SIG-M5 treated with dmso at 0.1 percent for 504 hours (cell line): Measurements from ENCODE around the gene FNDC11.
"Not testable (repeated sequence)": the region's sequence is repeated elsewhere in the genome, so short reads cannot be mapped to it uniquely, and the experiment has no call there.

ENCODE experiments used
- DNase-seq: peaks from one replicate; lab custom pipeline; 2025; ENCODE audit not compliant: unreplicated experiment; lab: John Stamatoyannopoulos, UW

The FNDC11 gene, protein sequence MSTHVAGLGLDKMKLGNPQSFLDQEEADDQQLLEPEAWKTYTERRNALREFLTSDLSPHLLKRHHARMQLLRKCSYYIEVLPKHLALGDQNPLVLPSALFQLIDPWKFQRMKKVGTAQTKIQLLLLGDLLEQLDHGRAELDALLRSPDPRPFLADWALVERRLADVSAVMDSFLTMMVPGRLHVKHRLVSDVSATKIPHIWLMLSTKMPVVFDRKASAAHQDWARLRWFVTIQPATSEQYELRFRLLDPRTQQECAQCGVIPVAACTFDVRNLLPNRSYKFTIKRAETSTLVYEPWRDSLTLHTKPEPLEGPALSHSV

DNA sequence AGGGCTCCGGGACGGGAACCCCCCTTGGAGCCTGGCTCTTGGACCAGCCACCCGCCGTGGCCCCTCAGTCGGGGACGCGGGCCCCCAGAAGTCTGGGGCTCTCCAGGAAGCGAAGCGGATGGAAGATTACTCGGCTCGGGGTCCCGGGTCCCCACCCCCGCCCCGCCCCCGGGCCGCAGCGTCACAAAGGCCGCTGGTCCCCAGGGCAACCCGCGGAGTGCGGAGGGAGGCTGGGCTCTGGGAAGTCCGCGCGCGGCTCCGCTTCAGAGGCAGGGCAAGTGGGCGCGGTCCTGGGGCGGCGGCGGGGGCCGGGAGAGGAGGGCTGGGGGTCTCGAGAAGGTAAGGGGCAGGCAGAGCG, at the start of gene FNDC11:
TSS of gene FNDC11 (plus strand) at position 227 of the 358 bp plus-strand sequence. CDS start 1,505 bp downstream, outside the sequence.
- DNase-seq, result no peak

DNA sequence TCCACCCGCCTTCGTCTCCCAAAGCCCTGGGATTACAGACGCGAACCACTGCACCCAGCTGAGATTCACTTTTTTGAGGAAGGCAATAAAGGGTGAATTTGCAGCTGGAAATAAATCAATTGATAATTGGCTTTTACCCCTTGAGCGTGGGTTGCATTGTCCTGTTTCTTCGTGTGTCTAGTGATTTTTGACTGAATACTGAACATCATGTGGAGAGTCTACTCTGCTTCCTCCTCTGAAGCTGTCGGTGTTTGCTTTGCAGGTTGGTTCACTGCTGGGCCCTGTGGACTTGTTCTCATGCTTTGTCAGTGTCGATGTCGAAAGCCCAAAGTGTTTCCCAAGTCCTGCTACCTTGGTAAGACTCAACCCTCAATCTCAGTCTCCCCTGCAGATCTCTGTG, 49.3 kb upstream of the FNDC11 start:
- no peak for DNase-seq

DNA sequence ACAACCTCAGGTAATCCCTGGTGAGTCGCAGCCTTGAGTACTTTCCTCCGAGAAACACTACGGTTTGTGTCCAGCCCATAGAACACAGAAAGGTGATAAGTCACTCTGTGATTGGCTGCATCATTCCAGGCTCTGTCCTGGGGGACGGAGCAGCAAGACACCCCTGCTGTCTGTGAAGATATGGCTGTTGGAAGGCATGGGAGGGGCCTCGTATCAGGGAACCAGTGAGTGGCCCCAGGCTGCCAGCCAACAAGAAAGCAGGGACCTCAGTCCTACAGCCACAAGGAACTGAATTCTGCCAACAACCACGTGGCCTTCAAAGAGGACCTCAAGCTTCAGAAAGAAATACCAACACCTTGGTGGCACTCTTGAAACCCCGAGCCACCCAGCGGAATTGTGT, 48.7 kb upstream of the FNDC11 start:
- DNase-seq, result no peak

DNA sequence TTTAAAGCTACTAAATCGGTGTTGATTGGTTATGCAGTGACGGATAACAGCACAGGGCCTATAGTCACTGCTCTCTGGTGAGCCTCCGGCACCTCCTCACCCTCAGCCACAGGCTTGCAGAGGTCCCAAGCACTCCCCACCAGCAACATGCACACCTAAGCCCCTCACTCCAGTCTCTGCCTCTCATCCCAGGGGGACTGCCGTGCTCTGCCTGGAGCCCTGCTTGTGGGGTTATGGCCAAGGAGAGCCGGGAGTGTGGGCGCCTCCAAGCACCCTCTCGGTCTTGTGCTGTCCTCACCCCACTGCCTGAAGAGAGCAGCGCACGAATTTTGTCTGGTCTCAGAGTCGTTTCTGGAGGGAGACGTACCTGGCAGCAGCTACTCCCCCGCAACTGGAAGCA, 48.2 kb upstream of the FNDC11 start:
- DNase-seq, result no peak

DNA sequence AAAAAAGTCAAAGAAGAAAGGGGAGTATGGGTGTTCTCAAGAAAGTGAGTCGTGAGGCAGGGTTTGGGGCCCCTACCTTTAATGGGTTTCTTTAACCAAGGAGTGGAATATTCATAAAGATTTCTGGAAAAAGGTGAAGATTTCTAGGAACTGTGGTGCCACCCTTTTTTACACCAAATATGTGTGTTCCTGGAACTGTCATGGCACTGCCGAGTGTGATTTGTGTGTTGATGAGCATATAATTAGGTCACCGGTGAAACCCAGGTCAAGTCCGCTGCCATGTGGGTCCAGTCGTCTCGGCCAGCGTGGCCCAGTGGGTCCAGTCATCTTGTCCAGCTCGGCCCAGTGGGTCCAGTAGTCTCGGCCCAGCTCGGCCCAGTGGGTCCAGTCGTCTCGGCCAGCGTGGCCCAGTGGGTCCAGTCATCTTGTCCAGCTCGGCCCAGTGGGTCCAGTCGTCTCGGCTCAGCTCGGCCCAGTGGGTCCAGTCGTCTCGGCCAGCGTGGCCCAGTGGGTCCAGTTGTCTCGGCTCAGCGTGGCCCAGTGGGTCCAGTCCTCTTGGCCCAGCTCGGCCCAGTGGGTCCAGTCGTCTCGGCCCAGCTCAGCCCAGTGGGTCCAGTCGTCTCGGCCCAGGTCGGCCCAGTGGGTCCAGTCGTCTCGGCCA, 46.7 kb upstream of the FNDC11 start:
- no peak for DNase-seq

DNA sequence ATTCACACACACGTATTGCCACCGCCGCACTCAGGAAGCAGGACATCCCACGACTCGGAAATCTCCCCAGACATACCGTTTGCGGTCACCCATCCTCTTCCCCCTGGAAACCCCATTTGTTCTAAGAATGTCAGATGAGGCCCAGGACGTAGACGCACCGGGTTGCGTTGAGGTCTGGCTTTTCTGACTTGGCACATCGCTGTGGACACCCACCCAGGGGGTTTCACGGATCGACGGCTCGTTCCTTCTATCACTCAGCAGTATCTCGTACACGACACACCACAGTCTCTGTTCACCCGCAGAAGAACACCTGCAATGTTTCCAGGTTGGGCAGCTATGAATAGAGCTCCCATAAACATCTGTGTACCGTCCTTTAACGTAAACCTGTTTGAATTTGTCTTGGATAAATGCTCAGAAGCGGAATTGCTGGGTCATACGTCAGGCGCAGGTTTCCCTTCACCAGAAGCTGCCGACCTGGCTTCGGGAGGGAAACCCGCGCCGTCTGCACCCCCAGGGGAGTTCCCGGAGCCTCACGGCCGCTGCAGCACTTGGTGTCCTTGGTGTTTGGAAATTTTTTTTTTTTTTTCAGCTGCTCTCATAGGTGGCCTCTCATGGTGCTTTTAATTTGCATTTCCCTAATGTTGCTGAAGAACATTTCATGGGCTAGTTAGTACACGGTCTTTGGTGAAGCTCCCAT, 45.7 kb upstream of the FNDC11 start:
- DNase-seq, result no peak

DNA sequence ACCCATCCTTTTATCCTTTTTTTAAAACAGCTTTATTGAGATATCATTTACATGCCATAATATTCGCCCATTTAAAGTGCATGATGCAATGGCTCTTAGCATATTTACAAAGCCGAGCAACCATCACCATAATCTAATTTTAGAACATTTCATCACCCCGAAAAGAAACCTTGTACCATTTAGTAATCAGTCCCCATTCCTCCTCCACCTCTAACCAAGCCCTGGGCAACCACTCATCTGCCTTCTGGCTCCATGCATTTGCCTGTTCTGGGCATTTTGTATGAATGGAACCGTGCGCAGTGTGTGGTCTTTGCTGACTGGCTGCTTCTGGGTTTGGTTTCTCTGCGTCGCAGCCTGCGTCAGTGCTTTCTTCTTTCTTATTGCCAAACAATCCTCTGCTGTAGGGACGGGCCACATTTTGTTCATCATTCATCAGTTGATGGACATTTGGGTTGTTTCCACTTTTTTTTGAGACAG, 44.8 kb upstream of the FNDC11 start:
- peak; percentile 53 for DNase-seq

DNA sequence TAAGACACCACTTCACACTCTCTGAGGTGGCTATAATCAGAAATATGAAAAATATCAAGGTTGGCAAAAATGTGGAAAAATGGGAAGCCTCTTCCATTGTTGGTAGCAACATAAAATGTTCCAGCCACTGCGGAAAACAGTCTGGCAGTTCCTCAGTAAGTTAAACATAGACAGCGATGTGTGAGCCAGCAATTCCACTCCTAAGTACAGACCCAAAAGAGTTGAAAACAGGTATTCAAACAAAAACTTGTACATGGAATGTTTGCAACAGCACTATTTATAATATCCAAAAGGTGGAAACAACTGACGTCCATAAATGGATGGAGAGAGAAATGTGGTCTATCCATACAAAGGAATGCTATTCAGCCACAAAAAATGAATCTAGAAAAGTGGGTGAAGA, 40.8 kb upstream of the FNDC11 start:
- DNase-seq, result no peak

DNA sequence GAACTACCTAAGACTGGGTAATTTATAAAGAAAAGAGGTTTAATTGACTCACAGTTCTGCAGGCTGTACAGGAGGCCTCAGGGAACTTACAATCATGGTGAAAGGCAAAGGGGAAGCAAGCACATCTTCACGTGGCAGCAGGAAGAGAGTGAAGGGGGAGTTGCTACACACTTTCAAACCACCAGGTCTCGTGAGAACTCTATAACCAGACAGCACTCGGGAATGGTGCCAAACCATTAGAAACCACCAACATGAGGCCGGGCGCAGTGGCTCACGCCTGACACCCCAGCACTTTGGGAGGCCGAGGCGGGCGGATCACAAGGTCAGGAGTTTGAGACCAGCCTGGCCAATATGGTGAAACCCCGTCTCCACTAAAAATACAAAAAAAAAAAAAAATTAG, 39.4 kb upstream of the FNDC11 start:
- not testable (repeated sequence) for DNase-seq

DNA sequence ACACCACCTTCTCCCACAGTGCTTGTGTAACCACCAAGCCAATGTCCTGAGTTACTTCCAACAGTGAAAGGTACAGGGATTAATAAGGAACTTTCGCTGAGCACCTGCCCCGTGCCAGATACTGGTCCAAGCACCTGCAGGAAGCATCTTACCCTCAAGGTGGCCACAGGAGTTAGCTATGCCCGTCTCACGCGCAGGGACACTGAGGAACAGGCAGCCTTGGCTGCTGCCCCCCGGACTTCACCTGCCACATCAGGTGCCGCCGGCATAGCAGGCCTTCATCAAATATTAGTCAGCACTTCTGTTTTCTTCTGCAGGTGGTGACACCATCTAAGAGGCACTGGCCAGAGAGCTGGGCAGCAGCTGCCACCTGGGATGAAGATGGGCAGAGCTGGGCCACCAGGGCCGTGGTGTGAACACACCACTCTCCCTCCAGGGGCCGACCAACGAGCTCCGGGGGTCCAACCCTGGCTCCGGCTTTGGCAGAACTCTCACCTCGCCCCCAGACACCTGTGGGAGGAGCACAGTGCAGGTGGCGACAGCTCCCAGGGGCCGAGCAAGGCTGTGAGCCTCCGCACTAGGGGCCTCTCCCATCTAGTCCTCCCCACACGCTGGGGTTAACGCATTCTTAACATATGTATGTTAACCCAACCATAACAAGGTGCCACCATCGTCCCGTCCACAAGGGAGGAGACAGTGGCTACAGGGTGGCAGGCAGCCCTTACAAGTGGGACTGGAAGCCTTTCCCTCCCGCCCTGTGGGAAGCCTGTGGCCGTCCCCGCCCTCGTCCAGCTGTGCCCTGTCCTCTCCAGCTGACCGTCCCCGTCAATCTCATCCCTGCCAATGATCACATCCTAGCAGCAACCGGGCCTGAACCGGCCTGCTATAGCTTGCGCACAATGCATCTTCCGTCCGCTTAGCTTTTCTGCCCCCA, 36.3 kb upstream of the FNDC11 start:
- DNase-seq, result no peak

DNA sequence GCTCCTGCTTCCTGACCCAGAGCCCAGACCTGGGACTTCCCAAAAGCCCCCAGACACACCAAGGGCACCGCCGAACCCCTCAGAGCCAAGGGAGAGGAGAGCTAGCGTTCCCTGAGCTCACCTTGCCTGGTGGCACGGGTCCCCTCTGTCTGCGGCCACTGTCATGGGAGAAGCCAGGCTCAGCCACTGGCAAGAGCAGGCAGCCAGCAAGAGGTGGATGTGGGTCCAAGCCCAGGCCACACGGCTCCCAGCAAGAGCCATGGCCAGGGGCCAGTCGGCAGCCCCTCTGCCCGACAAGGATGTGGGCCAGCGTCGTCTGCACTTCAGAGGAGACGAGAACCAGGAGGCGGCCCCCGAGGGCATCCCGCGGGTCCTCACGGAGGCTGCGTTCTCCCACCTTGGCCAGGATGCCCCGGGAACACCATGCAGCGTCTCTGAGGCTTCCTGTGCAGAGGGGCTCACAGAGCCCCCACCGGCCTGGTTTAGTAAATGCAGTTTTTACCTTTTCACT, 35.6 kb upstream of the FNDC11 start:
- DNase-seq, result no peak

DNA sequence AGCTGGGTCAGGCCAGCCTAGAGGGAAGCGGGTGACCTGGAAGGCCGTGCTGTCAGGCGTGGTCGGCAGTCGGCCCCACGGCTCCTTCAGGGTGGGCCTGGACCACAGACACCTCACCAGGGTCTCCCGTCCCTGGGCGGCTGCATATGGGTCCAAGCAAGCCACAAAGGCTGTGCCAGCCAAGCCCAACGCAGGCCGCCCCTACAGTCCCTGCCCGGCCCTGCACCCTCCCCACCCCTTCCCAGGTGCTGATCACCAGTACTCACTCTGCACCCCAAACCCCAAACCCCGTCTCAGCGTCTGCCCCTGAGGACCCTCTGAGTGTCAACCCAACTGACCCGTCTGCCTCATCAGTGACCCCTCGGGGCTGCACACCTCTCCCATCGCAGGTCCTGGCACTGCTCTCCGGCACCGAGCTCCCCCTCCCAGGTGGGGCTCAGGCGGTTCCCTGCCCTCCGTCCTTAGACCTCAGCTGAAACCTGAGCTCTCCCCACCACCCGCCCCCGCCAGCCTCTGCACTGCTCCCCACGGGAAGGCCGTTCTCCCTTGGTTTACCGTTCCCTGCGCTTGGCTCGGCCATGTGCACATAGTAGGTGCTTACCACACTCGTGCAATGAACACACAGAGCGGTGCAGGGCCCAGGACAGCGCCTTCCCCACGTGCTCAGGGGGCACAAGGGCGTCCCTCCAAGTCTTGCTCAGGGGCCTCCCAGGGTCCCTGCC, 34.9 kb upstream of the FNDC11 start:
- no peak for DNase-seq

DNA sequence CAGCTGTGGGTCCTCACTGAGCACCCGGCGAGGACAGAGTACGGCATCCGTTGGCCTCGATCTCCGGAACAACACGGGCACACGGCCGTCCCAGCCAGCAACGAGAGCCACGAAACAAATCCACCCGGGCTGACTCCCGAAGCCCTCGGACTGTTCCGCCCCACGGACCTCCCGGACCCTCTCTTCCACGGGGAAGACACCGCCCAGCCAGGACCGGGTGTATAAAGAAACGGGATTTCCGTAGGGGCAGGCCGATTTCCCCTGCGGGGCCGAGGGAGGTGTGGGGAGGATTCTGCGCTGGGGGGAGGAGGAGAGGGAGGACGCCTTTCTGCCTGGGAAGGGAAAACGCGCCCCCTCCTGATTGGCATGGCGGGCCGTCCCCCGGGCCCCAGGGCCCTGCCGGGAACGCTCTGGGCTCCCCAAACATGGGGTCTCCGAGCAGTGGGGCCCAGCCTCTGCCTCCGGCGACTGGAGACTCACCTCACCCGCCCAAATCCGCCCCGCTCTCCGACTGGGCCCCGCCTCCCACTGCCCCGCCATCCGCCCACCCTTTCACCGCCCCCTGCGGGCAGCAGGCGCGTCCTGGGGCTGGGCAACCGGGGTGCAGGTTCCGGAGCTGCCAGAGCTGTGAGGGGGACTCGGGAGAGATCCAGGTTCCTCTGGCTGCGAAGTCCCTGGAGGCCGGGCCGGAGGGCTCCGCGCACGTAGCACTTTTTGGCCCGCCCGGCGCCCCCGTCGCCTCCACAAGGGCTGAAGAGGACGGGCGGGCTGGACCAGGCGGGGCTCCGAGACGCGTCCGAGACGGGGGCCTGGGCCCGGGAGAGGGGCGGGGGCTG, 34.1 kb upstream of the FNDC11 start:
- DNase-seq, result peak; percentile 58

DNA sequence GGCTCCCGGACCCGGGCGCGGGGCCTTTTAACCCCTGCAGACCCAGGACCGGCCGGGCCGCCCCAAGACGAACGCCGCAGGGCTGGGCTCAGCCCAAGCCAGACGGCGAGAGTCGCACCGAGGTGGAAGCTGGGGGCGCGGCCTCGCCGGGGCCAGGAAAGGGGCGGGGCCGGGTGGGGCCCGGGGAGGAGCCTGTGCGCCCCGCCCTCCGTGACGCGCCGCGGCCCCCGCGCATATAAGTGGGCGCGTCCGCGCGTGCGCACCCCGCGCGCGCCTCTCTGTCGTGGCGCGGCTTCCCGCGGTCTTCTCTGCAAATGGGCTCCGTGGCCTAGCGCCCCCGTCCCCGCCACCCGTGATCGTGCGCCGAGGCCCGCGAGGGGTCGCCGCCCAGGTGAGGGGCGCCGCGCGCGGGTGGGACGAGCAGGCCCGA, 33.4 kb upstream of the FNDC11 start, which contains the start of gene PPDPF:
TSS of gene PPDPF (plus strand) at position 262 of the 430 bp plus-strand sequence. CDS start 544 bp downstream, outside the sequence.
- DNase-seq, result peak; percentile 75

DNA sequence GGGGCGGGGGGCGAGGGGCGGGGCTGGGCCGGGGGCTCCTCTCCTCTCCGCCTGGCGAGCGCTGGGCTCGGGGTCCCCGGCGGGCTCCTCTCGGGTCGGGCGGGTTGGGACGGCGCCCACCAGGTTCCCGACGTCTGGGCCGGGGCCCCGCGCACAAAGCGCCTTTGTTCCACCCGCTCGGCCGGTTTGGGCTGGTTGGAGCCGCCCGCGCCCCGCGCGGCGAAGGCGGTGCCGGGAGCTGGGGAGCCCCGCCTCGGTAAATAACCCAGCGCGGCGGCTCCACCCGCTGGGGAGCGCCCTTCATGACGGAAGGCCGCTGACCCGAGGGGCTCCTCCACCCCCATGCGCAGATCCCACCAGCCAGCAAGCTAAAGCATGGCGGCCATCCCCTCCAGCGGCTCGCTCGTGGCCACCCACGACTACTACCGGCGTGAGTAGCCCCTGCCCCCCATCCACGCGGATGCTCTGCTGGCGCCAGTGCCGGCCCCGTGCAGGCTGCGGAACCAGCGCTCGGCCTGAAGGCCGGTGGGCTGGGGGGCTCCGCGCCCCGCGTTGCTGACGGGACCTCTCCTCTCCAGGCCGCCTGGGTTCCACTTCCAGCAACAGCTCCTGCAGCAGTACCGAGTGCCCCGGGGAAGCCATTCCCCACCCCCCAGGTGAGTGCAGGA, 32.9 kb upstream of the FNDC11 start:
- DNase-seq, result peak; percentile 46

DNA sequence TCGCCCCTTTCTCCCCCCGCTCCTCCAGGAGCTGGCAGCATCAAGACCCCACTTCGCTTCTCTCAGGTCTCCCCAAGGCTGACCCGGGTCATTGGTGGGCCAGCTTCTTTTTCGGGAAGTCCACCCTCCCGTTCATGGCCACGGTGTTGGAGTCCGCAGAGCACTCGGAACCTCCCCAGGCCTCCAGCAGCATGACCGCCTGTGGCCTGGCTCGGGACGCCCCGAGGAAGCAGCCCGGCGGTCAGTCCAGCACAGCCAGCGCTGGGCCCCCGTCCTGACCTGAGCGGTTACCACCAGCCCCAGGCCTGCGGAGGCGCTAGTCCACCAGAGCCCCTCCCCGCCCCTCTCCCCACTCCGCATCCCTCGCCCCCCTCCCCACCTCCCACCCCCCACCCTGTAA, 32.4 kb upstream of the FNDC11 start:
- DNase-seq, result no peak

DNA sequence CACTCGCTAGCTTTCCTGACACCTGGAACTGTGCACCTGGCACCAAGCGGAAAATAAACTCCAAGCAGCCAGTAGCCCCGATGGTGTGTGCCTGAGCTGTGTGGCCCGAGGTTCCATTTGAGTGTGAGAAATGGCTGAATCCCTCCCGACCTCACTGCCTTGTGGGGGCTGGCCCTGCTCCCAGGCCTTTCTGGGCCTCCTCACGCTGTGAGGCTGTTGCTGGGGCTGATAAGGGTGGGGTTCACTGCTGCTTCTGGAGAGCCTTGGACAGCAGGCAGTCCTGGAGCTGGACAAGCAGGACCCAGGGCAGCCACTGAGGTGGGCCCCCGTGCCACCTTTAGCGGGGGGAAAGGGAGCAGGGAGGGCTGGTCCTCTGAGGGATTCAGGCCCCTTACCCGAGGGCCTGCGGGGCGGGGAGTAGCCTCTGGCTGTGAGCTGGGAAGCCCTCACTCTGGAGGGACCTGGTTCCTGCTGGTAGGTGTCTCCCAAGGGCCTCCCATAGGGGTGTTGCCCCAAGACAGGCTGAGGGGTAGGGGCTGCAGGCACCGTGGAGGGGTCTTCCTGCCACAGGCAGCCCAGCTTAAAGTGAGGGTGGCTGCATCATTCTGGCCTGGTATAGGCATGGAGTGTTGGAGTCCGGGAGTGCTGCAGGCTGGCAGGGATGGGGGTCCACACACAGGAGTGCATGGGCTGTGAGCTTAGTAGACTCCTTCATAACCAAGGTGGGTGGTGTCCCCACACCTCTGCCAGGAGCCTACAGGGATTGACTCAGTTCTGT, 31.7 kb upstream of the FNDC11 start:
- no peak for DNase-seq
